H9 (cell line): Measurements from ENCODE around the gene GPR50. TPM values are rescaled to one million over a fixed set of nuclear protein-coding genes. Genes with fewer than 3 reads are reported as not detected.

Experiments
- DNase-seq: peaks from one replicate; pipeline ENCODE4 v3.0.0-alpha.2; 2017
- H2AFZ ChIP-seq: one replicate; pipeline ENCODE4 v1.6.1; 2013; ENCODE audit warnings: mild to moderate bottlenecking, low read length, control low read depth, moderate library complexity
- H2AK5ac ChIP-seq: 2 replicates; pipeline ENCODE4 v1.6.1; 2013; ENCODE audit warnings: low read length, control low read depth, mixed read lengths; ENCODE audit not compliant: insufficient read length
- H2BK120ac ChIP-seq: one replicate; pipeline ENCODE4 v1.6.1; 2013; ENCODE audit warnings: low read depth, mild to moderate bottlenecking, low read length, control low read depth, inconsistent platforms; ENCODE audit not compliant: poor library complexity, severe bottlenecking
- H2BK12ac ChIP-seq: 2 replicates; pipeline ENCODE4 v1.6.1; 2013; ENCODE audit warnings: low read length, control low read depth, mixed read lengths, low read depth; ENCODE audit not compliant: insufficient read length
- H2BK15ac ChIP-seq: 2 replicates; pipeline ENCODE4 v1.6.1; 2013; ENCODE audit warnings: low read depth, low read length, control low read depth
- H2BK20ac ChIP-seq: one replicate; pipeline ENCODE4 v1.6.1; 2013; ENCODE audit warnings: low read depth, mild to moderate bottlenecking, low read length, control low read depth, inconsistent platforms; ENCODE audit not compliant: poor library complexity, severe bottlenecking
- H2BK5ac ChIP-seq: 2 replicates; pipeline ENCODE4 v1.6.1; 2013; ENCODE audit warnings: low read length, control low read depth, mixed read lengths; ENCODE audit not compliant: insufficient read length
- H3K14ac ChIP-seq: 2 replicates; pipeline ENCODE4 v1.6.1; 2013; ENCODE audit warnings: low read length, control low read depth; ENCODE audit not compliant: insufficient read depth
- H3K18ac ChIP-seq: 2 replicates; pipeline ENCODE4 v1.6.1; 2013; ENCODE audit warnings: low read depth, mild to moderate bottlenecking, mixed read lengths, low read length, control low read depth; ENCODE audit not compliant: insufficient read length
- H3K23ac ChIP-seq: 2 replicates; pipeline ENCODE4 v1.6.1; 2013; ENCODE audit warnings: low read length, control low read depth, mixed read lengths, low read depth; ENCODE audit not compliant: insufficient read length
- H3K23me2 ChIP-seq: 2 replicates; pipeline ENCODE4 v1.6.1; 2013; ENCODE audit warnings: low read depth, mild to moderate bottlenecking, mixed read lengths, low read length, control low read depth; ENCODE audit not compliant: insufficient read length, poor library complexity, severe bottlenecking
- H3K27ac ChIP-seq: 2 replicates; pipeline ENCODE4 v1.5.1; 2013; ENCODE audit warnings: low read length, control low read depth, mixed read lengths, low read depth; ENCODE audit not compliant: insufficient read length
- H3K27me3 ChIP-seq: 2 replicates; pipeline ENCODE4 v1.6.1; 2013; ENCODE audit warnings: low read length, control low read depth, inconsistent platforms; ENCODE audit not compliant: insufficient read depth
- H3K4ac ChIP-seq: 2 replicates; pipeline ENCODE4 v1.6.1; 2013; ENCODE audit warnings: low read depth, mild to moderate bottlenecking, control low read depth, inconsistent platforms, low read length, moderate library complexity
- H3K4me1 ChIP-seq: 2 replicates; pipeline ENCODE4 v1.6.1; 2013; ENCODE audit warnings: low read length, control low read depth, inconsistent platforms; ENCODE audit not compliant: insufficient read depth
- H3K4me2 ChIP-seq: 2 replicates; pipeline ENCODE4 v1.6.1; 2013; ENCODE audit warnings: low read length, control low read depth, mixed read lengths; ENCODE audit not compliant: insufficient read length, insufficient read depth
- H3K56ac ChIP-seq: 2 replicates; pipeline ENCODE4 v1.6.1; 2013; ENCODE audit warnings: low read depth, mild to moderate bottlenecking, mixed read lengths, low read length, control low read depth; ENCODE audit not compliant: insufficient read length
- H3K79me1 ChIP-seq: 2 replicates; pipeline ENCODE4 v1.6.1; 2013; ENCODE audit warnings: low read depth, mild to moderate bottlenecking, moderate library complexity, low read length, control low read depth, inconsistent platforms; ENCODE audit not compliant: insufficient read depth, poor library complexity, severe bottlenecking
- H3K79me2 ChIP-seq: 2 replicates; pipeline ENCODE4 v1.6.1; 2013; ENCODE audit warnings: low read length, control low read depth, inconsistent platforms; ENCODE audit not compliant: insufficient read depth
- H3K9ac ChIP-seq: 2 replicates; pipeline ENCODE4 v1.6.1; 2013; ENCODE audit warnings: low read length, control low read depth, mixed read lengths; ENCODE audit not compliant: insufficient read length; ENCODE audit errors: extremely low read depth
- H3K9me3 ChIP-seq: one replicate; pipeline ENCODE4 v1.6.1; 2013; ENCODE audit warnings: low read depth, low read length, inconsistent platforms; ENCODE audit not compliant: control insufficient read depth
- H3T11ph ChIP-seq: one replicate; pipeline ENCODE4 v1.6.1; 2013; ENCODE audit warnings: mild to moderate bottlenecking, low read length, control low read depth, inconsistent platforms
- H4K20me1 ChIP-seq: one replicate; pipeline ENCODE4 v1.6.1; 2013; ENCODE audit not compliant: control insufficient read depth, insufficient read length, insufficient read depth
- H4K5ac ChIP-seq: 2 replicates; pipeline ENCODE4 v1.6.1; 2013; ENCODE audit warnings: low read depth, mild to moderate bottlenecking, mixed read lengths, low read length, control low read depth; ENCODE audit not compliant: insufficient read length
- H4K8ac ChIP-seq: replicated peaks from 2 replicates; pipeline ENCODE4 v1.6.1; 2013; ENCODE audit warnings: low read length, control low read depth, mixed read lengths, low read depth; ENCODE audit not compliant: insufficient read length
- H4K91ac ChIP-seq: 2 replicates; pipeline ENCODE4 v1.6.1; 2013; ENCODE audit warnings: low read depth, mild to moderate bottlenecking, moderate library complexity, mixed read lengths, low read length, control low read depth; ENCODE audit not compliant: insufficient read length
- H3K27ac Mint-ChIP-seq, 3 experiments: 2 replicates in 2 of 3; 3 replicates in 1 of 3; pipeline ENCODE4 v1.8.0; 2020 to 2021; ENCODE audit warnings: mixed read lengths in 3 of 3, mild to moderate bottlenecking in 1 of 3, moderate library complexity in 1 of 3
- H3K27me3 Mint-ChIP-seq: 2 replicates; pipeline ENCODE4 v1.8.0; 2021; ENCODE audit warnings: low read depth, mild to moderate bottlenecking, moderate library complexity, mixed read lengths
- H3K36me3 Mint-ChIP-seq, 3 experiments: 2 replicates in 2 of 3; 3 replicates in 1 of 3; pipeline ENCODE4 v1.8.0; 2020 to 2021; ENCODE audit warnings: low read depth in 3 of 3, mixed read lengths in 3 of 3; ENCODE audit not compliant: insufficient read depth in 1 of 3
- H3K4me1 Mint-ChIP-seq, 2 experiments: 2 replicates each; pipeline ENCODE4 v1.8.0; 2020; ENCODE audit warnings: mixed read lengths in 2 of 2
- H3K4me3 Mint-ChIP-seq, 2 experiments: 2 replicates in 1 of 2; 3 replicates in 1 of 2; pipeline ENCODE4 v1.8.0; 2020 to 2021; ENCODE audit warnings: mild to moderate bottlenecking in 2 of 2, mixed read lengths in 2 of 2, moderate library complexity in 1 of 2
- H3K9me3 Mint-ChIP-seq, 2 experiments: 2 replicates in 1 of 2; 3 replicates in 1 of 2; pipeline ENCODE4 v1.8.0; 2020; ENCODE audit warnings: mild to moderate bottlenecking in 2 of 2, mixed read lengths in 2 of 2, moderate library complexity in 1 of 2
- WGBS: extraction: QIAGEN DNeasy Blood & Tissue Kit; methylation state at CpG from one replicate; pipeline ENCODE4 v1.1.7; 2013; ENCODE audit warnings: missing lambda C conversion rate, low lambda C conversion rate, mixed read lengths; ENCODE audit not compliant: insufficient read length; ENCODE audit errors: extremely low coverage; 5-methylcytosine and 5-hydroxymethylcytosine counted together
- total RNA-seq: library from RNA; stranded (reverse); gene quantifications from 2 replicates; pipeline ENCODE4 v1.2.1, GENCODE V29; 2021
- TF ChIP-seq, protein P1 (sequence below): fragments of 200-600 bp; sonication (generic); conservative IDR thresholded peaks from 3 replicates; pipeline ENCODE4 v1.8.0; 2021; ENCODE audit warnings: antibody characterized with exemption, mild to moderate bottlenecking

The GPR50 gene
- total RNA-seq, 1 experiment from 2014 or later: 12.2 TPM

- no peak overlapping the region for H3K18ac ChIP-seq
- peaks cover 78 to 84% of the 10 kb centered on the region in 2 experiments for H3K9me3 Mint-ChIP-seq
- H3K4me2 ChIP-seq: peak overlapping the region; percentile 73
- no peaks in the 10 kb centered on the region for H3K79me2 ChIP-seq
- H2BK15ac ChIP-seq: no peak overlapping the region
- peaks cover 23% of the 10 kb centered on the region for H3K23me2 ChIP-seq
- no peak overlapping the region for H3K9ac ChIP-seq
- H3T11ph ChIP-seq: no peak overlapping the region
- peaks cover 13 to 22% (median 21%) of the 10 kb centered on the region in 3 experiments for H3K36me3 Mint-ChIP-seq
- H3K4me1 ChIP-seq: no peaks in the 10 kb centered on the region; the same call in 1 of the 2 replicates
- H4K8ac ChIP-seq: no peak overlapping the region
- no peak overlapping the region for H2BK5ac ChIP-seq
- H2BK120ac ChIP-seq: no peak overlapping the region
- DNase-seq: no peak
- no peak overlapping the region for H4K5ac ChIP-seq
- no peak overlapping the region for H2BK12ac ChIP-seq
- H2AFZ ChIP-seq: no peak overlapping the region
- no peak overlapping the region for H3K14ac ChIP-seq
- H3K79me1 ChIP-seq: no peaks in the 10 kb centered on the region
- H3K27ac ChIP-seq: no peak overlapping the region
- TF ChIP-seq, protein P1, sequence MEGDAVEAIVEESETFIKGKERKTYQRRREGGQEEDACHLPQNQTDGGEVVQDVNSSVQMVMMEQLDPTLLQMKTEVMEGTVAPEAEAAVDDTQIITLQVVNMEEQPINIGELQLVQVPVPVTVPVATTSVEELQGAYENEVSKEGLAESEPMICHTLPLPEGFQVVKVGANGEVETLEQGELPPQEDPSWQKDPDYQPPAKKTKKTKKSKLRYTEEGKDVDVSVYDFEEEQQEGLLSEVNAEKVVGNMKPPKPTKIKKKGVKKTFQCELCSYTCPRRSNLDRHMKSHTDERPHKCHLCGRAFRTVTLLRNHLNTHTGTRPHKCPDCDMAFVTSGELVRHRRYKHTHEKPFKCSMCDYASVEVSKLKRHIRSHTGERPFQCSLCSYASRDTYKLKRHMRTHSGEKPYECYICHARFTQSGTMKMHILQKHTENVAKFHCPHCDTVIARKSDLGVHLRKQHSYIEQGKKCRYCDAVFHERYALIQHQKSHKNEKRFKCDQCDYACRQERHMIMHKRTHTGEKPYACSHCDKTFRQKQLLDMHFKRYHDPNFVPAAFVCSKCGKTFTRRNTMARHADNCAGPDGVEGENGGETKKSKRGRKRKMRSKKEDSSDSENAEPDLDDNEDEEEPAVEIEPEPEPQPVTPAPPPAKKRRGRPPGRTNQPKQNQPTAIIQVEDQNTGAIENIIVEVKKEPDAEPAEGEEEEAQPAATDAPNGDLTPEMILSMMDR: no peak
- no peak overlapping the region for H2AK5ac ChIP-seq
- H3K4me1 Mint-ChIP-seq: peaks cover 30 to 31% of the 10 kb centered on the region in 2 experiments
- H3K9me3 ChIP-seq: peaks cover 38% of the 10 kb centered on the region
- peaks cover 22% of the 10 kb centered on the region for H3K27me3 ChIP-seq
- no peaks in the 10 kb centered on the region for H4K20me1 ChIP-seq
- H3K4me3 Mint-ChIP-seq: peak overlapping the region; percentile 67 to 85
- no peak overlapping the region for H3K23ac ChIP-seq
- no peak overlapping the region for H2BK20ac ChIP-seq
- H3K56ac ChIP-seq: no peak overlapping the region
- no peak overlapping the region for H4K91ac ChIP-seq
- peaks cover 88% of the 10 kb centered on the region for H3K27me3 Mint-ChIP-seq
- H3K4ac ChIP-seq: no peak overlapping the region
- H3K27ac Mint-ChIP-seq: peak overlapping the region in 1 of 3 experiments; percentile 28; a peak in 1 of 7 replicates
- WGBS: no CpG with 5 or more reads among the region's 18 CpGs
These were observed 2.4 kb downstream of the GPR50 start for GRCh38 chrX:151178746-151179145.
